ENCODE results near the gene PLPPR3.

GRCh38 chr19:843836-844545, 22.2 kb upstream of the PLPPR3 start:
- TF ChIP-seq CTCF (IDR thresholded peaks at IDR 0.05), result no peak
- TF ChIP-seq POLR2A (IDR thresholded peaks at IDR 0.05), result no peak

Data from Peyer's patch (tissue), 4 donors.